ENCODE results near the gene INSYN2A.

Gene INSYN2A

GRCh38 chr10:127195571-127196281 is 665 bp downstream of the INSYN2A start:
- DNase-seq (ENCODE audit: low spot score), result no peak

DNA sequence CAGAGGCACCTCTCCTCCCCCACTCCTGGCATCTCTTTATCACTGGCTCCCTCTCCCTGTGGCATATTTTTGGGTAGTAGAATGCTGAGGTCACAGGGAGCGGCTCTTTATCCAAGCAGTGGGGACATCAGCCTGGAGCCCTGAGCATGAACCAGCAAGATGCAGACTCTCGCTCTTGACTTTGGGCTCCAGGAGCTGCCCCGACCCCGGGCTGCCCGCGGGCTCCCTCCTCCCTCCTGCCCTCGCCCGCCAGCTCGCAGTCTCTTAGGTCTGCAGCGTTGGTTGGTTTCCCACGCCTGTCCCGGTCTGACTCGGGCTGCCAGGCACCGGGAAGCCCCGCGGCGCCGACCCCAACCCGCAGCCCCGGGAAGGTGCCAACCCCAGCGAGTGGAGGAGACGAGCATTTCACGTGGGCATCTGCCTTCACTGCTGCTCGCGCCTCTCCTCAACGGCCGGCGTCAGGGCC is 1.3 kb downstream of the INSYN2A start:
- no peak for DNase-seq (ENCODE audit: low spot score)

- no peak for DNase-seq (ENCODE audit: low spot score)
Observed at GRCh38 chr10:127194599-127194998, 1.8 kb downstream of the INSYN2A start.

- DNase-seq (ENCODE audit: low spot score), result no peak
Observed at GRCh38 chr10:127194111-127194510, 2.3 kb downstream of the INSYN2A start.

DNA sequence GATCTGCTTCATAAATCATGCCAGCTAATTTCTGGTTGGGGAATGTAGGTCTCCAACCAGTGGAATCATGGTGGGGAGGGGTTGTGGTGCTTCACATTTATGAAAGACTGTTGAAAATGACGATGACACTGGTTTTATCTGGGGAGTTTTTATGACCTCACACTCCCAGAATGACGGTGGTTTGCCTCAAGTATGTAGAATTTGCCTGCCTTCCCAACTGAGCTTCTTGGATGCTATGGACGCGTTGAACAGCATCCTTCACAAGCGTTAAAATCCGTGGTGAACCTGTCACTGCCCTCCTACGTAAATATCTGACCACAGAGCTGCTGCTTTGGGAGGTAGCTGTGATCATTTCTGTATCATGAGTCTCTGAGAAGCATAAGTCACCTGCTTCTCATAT is 3.3 kb downstream of the INSYN2A start:
- DNase-seq (ENCODE audit: low spot score), result no peak

DNA sequence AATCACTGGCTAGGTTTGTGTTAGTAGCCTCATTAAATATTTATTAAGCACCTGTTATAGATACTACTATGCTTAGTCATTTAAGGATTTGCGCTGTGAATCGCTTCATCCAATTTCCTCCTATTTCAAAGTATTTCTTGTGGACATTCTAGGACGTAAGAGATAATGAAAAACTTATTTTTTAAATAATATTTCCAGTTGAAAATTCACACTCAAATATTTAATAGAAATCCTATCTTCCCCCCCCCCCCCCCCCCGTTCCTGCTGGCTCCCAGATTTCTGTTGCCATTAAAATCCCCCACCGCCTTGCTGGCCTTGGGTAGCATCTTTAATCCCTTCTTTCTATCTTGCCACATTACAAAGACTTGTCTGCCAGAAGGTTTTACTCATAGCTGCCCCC is 6.0 kb downstream of the INSYN2A start:
- no peak for DNase-seq (ENCODE audit: low spot score)

- no peak for DNase-seq (ENCODE audit: low spot score)
Observed at GRCh38 chr10:127189226-127189625, 7.2 kb downstream of the INSYN2A start.

DNA sequence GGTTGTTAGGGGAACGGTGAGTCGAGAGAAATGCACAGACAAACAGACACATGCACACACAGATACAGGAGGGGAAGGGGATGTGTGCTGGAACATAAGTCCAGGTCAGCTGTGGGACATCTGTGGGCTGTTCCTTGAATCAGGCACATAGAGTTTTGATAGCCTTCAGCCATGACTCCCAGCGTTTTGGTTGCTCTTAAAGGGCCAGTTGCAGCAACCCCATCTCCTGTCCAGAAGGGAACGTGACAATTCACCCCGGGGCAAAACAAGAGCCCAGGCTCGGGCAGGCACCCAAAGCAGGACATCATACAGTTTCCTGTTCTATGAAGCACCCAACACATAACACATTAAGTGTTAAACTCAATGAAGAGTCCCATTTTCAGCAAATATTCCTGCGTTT is 9.6 kb downstream of the INSYN2A start:
- no peak for DNase-seq (ENCODE audit: low spot score)

GRCh38 chr10:127184582-127184981 is 11.8 kb downstream of the INSYN2A start:
- DNase-seq (ENCODE audit: low spot score), result no peak

- no peak for DNase-seq (ENCODE audit: low spot score)
Observed at GRCh38 chr10:127182161-127182560, 14.2 kb downstream of the INSYN2A start.

- no peak for DNase-seq (ENCODE audit: low spot score)
Observed at GRCh38 chr10:127179612-127180250, 16.7 kb downstream of the INSYN2A start.

- DNase-seq (ENCODE audit: low spot score), result no peak
Observed at GRCh38 chr10:127176649-127177048, 19.7 kb downstream of the INSYN2A start.

DNA sequence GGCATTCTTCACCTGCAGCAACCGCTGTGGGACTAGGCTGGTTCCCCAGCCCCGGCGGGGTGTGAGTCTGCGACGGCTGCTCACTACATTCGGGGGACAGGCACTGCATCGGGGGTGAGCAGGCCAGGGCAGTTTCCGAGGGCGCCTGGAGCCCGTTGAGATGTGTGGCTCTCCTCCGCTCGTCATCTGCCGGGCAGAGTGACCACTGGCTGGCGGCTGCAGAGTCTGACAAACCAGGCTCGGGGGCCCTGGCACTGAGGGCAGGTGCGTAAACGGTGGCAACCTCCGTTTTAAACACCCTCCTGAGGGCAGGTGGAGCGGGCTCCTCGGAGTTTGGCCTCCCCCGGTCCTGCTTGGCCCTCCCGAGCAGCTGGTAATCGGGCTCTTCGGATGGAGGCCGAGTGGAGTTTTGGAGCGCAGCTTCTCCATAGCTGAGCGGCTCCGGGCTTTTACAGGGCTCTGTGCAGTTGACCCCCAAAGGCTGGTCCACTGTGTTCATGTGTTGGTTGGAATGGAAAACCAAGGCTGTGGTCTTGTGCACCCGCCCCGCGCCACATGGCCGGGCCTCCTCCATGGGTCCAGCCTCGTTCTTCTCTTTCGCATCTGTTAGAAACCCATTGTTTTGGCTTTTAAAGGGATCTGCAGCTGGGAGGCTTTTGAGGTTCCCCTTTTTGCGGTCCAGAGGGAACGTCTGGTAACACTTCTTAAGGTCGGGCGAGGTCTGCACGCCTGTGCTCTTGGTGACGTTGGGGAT is 20.9 kb downstream of the INSYN2A start:
- DNase-seq (ENCODE audit: low spot score), result no peak

GRCh38 chr10:127174866-127175265 is 21.5 kb downstream of the INSYN2A start:
- DNase-seq (ENCODE audit: low spot score), result no peak

- DNase-seq (ENCODE audit: low spot score), result no peak
Observed at GRCh38 chr10:127168261-127168660, 28.1 kb downstream of the INSYN2A start.

DNA sequence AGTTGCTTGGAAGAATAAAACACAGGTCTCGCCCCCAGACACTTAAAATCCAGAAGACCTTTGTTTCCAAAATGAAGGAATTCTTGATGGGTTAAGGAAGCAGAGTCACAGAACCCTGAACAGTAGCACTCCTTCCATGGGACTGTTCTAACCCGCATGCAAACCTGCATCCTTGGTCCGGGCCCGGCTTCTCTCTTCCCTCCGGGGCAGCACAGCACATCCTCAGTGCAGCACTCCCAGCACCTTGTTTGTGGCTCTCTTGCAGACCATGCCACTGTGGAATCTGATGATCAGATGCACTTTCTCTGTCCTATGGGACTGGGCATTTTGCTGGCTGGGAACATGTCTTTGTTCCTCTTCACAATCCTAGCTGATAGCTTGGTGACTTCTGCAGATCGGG is 33.5 kb downstream of the INSYN2A start:
- no peak for DNase-seq (ENCODE audit: low spot score)

DNA sequence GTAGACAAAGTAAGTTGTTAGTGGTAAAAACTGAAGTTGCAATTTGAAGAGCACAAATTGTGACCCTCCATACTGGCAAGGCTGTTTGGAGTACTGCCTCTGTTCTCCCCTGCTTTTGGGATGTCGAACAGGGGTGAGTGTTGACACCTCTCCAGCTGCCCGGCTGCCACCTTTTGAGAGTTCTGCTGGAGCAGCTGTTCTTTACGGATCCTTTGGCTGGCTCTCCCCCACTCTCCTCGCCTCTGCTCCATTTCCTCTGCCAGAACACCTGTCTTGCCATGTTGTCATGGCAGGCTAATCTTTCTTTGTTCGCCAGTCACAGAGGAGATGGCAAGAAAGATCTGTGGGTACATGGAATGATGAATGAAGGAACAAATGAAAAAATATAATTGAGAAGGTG is 34.9 kb downstream of the INSYN2A start:
- DNase-seq (ENCODE audit: low spot score), result no peak

- no peak for DNase-seq (ENCODE audit: low spot score)
Observed at GRCh38 chr10:127159648-127160245, 36.6 kb downstream of the INSYN2A start.

DNA sequence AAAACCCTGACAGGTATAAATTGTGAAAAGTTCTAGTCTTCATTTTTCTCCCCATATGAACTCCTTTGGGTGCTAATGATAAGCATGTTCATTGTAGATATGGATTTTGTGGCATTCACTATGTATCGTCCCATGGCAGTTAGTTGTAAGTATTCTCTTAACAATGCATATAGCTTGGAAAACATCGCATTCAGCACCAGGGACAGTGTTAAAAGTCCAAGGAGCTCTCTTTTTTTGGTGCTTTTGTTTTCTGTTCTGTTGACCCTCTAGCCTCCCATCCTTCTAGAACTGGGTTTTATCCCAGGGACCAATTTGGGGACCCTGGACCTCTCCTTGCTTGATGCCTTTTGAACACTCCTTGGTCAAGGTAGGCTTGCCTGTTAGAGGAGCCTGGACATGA is 37.7 kb downstream of the INSYN2A start:
- no peak for DNase-seq (ENCODE audit: low spot score)

DNA sequence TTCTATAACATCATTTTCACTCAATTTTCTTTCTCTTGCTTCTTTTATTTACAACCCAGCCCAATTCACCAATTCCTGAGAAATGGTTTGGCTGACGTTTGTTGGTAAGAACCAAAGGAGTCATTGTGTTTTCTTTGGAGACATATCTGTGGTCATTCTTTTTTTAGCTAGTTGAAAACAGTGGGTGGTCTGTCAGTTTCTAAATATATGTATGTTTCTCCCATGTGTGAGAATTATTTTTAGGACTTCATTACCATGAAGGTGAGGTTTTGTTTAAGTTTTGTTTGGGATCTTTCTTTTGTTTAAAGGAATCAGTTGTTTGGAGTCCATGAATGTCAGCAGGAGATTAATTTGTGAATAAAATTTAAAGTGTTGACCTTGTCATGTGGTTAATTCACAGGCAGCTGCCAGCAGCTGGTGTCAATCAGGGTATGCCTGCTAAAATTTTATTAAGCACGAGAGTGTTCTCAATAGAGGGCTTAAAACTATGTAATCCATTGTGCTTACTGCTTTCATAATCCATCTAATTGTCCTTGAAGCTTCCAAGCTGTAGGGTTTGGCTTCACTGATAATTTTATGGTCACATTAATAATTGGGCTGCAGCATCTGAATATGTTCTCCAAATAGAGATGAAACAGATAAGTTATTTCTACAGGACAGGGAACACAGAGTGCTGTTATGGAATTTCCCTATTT is 38.7 kb downstream of the INSYN2A start:
- no peak for DNase-seq (ENCODE audit: low spot score)

DNA sequence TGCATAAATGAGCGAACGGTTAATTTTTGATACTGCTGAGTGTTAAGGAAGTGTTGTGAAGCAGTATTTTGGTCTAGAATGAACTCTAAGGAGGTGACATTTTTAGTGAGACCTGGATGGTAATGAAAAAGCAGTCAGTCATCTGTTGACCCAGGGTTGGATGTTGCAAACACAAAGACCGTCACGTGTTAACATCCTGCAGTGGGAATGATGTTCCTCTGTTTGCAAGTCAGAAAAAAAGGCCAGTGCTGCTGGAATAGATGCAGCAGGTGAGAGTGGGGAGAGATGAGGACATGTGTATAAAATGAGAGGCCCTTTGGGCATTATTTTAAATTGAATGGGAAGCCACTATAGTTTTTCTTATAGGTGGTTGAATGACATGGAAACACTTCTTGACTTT is 39.3 kb downstream of the INSYN2A start:
- DNase-seq (ENCODE audit: low spot score), result no peak
